Cardiac fibroblast (primary cell): ENCODE data around the gene RAET1E.
"Not testable (repeated sequence)": the region's sequence is repeated elsewhere in the genome, so short reads cannot be mapped to it uniquely, and the experiment has no call there.

Source experiments
- DNase-seq, 2 donors: peaks; one replicate each; pipeline versions ENCODE4 v3.0.0 to v3.0.0-alpha.2; 2010; ENCODE audit warnings: low read depth in 2 of 2
- H3K4me3 ChIP-seq, 2 donors: replicated peaks in 1 of 2; 1 replicate in 1 of 2; 2 replicates in 1 of 2; pipeline ENCODE4 v1.5.1; 2011; ENCODE audit warnings: low read depth in 2 of 2, low read length in 2 of 2, mild to moderate bottlenecking in 2 of 2, moderate library complexity in 1 of 2
- CTCF ChIP-seq: IDR thresholded peaks from one replicate; pipeline ENCODE4 v1.5.1; 2011; ENCODE audit warnings: low read depth, mild to moderate bottlenecking, low read length, inconsistent platforms

Gene RAET1E

GRCh38 chr6:149897855-149898744 is at the start of gene RAET1E:
Gene RAET1E (minus strand): TSS chr6:149898113. CDS start chr6:149890901, 7,212 bp downstream.
- DNase-seq, result no peak
- H3K4me3 ChIP-seq, result peak within 1 kb of the TSS; percentile 22 to 29
- no peak for TF ChIP-seq CTCF

- H3K4me3 ChIP-seq, DNase-seq: not testable (repeated sequence)
Measured at GRCh38 chr6:149947533-149947932, 49.6 kb upstream of the RAET1E start.

GRCh38 chr6:149946631-149947030 is 48.7 kb upstream of the RAET1E start:
- DNase-seq, H3K4me3 ChIP-seq: not testable (repeated sequence)

- DNase-seq, H3K4me3 ChIP-seq: not testable (repeated sequence)
Measured at GRCh38 chr6:149945276-149945675, 47.4 kb upstream of the RAET1E start.

GRCh38 chr6:149943321-149943720 is 45.4 kb upstream of the RAET1E start:
- not testable (repeated sequence) for DNase-seq, H3K4me3 ChIP-seq

GRCh38 chr6:149942461-149942829 is 44.5 kb upstream of the RAET1E start:
- peak overlapping the region; percentile 74 to 79 for H3K4me3 ChIP-seq
- TF ChIP-seq CTCF, result no peak
- DNase-seq, result no peak

GRCh38 chr6:149941583-149942460 is 43.9 kb upstream of the RAET1E start, which contains the start of gene ULBP2:
Gene ULBP2 (plus strand): TSS chr6:149942014. CDS start chr6:149942073, 59 bp downstream.
- DNase-seq, result peak; percentile 97 to 98
- TF ChIP-seq CTCF, result no peak
- peak within 1 kb of the TSS; percentile 74 to 79 for H3K4me3 ChIP-seq

- DNase-seq, result no peak
- TF ChIP-seq CTCF, result no peak
- H3K4me3 ChIP-seq, result no peak overlapping the region
Measured at GRCh38 chr6:149940672-149940982, 42.7 kb upstream of the RAET1E start.
